Measurements from ENCODE around the gene ITLN1.

DNA sequence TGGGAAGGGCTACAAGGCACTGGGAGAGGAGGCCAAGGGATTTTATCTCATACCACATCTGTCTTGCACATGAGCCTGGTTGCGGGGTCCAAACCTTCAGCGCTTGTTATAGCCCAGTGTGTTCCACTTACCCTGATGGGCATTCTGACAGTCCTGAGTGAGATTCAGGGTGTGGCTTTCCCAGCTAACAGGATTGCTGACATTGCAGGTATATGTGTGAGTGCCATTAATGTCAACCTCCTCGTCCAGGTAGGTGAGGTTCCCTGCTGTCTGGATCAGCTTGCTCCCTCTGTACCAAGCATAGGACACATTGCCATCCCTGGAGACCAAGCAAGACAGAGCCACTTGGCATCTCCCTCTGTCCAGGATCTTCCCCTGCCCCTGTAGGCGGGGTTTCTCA, 43.9 kb downstream of the ITLN1 start:
- TF ChIP-seq, protein P1, sequence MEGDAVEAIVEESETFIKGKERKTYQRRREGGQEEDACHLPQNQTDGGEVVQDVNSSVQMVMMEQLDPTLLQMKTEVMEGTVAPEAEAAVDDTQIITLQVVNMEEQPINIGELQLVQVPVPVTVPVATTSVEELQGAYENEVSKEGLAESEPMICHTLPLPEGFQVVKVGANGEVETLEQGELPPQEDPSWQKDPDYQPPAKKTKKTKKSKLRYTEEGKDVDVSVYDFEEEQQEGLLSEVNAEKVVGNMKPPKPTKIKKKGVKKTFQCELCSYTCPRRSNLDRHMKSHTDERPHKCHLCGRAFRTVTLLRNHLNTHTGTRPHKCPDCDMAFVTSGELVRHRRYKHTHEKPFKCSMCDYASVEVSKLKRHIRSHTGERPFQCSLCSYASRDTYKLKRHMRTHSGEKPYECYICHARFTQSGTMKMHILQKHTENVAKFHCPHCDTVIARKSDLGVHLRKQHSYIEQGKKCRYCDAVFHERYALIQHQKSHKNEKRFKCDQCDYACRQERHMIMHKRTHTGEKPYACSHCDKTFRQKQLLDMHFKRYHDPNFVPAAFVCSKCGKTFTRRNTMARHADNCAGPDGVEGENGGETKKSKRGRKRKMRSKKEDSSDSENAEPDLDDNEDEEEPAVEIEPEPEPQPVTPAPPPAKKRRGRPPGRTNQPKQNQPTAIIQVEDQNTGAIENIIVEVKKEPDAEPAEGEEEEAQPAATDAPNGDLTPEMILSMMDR (IDR thresholded peaks at IDR 0.05) = no peak
- no peak for TF ChIP-seq POLR2AphosphoS5 (IDR thresholded peaks at IDR 0.05)
- no peak for TF ChIP-seq POLR2A (IDR thresholded peaks at IDR 0.05)

All from transverse colon (tissue), 4 donors.